ENCODE results near the gene MAML3.

Gene MAML3

DNA sequence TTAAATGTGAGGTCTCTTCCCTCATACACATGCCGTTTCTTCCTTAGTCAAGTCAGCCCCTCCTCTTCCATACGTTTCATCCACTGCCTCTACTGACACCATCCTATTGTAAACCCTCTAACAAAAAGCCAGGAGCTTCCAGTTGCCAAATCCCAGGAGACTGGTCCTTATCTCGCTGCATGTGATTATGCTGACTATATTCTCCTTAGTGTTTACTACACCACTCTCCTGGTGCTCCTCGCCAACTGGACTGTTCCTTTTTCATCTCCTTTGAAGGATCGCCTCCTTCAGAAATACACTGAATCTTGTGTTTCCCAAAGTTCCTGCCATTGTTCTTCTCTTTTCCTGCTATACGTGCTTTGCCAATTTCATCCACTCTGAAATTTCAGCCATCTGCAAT lies 27.7 kb downstream of the MAML3 start:
- no peak for DNase-seq (ENCODE audit: low read depth)

- no peak for DNase-seq (ENCODE audit: low read depth)
Measured at GRCh38 chr4:140125374-140125773, 28.6 kb downstream of the MAML3 start.

DNA sequence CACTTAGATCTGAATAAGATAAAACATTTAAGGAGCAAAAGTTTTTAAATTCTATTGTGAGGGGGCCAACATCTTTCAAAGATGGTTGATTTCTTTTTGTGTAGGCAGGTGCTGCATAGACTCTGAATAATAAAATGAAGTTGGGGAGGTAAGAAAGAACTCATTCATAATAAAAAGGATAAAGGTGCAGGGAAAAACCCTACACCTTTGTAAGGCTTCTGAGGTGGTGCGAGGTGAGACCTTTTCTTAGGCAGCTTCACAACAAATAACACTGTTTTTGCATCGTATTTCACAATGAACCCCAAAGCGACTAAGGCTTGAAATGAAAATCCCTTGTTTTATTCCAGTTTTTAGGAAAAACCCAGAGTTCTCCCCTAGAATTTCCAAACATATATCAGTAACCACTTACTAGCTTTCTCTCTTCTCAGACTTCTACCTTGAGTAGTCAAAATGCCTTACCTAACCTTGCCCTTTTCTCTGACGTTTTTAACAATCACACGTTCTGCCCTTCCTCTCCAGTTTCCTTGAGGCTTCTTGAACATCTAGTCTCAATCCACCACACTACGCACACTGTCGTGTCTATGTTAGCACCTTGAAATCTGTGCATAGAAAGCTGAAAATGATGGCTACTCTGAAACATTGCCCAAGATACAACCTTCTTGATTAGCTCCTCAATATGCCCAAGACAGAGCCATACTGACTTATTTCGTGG lies 30.2 kb downstream of the MAML3 start:
- DNase-seq (ENCODE audit: low read depth) = no peak

DNA sequence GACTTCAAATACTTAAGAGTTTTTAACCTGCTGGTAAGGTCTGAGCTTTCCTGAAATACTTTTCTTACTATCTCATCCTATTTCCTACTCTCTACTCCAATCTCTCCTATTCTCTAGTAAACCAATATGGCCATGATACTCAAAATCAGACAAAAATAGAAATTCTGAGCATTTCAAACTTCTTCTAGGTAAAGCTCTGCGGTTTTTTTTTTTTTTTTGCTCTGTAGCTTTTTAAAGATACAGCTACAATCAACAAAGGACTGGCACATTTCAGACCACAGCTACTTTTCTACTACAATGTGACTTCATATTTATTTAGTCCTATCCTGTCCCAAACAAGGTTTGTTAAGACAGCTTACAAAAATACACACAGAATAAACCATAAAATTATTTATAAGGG lies 31.1 kb downstream of the MAML3 start:
- no peak for DNase-seq (ENCODE audit: low read depth)

- no peak for DNase-seq (ENCODE audit: low read depth)
Measured at GRCh38 chr4:140121646-140122045, 32.3 kb downstream of the MAML3 start.

DNA sequence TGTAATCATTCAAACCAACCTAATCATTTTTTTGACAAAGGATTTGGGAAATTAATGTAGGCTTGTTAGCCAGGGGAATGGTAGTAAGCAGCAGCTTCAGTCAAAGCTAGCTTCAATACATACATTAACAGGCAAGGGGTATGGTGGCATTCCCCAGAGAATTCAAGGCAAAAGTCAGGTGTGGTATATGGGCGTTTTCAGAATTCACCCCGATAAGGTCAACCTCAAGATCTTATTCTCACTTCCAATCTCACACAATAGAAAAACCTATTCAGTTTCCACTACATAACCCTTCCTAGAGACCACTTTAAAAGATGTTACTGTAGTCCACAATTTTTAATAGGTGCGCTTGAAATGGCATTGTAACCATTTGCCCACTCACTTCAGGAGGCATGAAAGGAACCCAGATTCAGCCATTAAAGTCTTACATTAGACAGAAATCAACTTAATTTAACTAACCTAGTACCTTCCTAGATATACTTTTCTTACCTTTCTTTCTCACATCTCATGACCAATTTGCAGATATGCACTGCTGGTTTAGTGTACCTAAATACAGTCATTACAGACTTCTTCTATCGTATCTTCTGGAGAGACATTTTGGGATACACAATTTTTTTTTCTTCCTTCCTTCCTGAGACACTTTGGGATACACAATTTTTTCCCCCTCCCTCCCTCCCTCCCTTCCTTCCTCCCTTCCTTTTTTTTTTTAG lies 34.9 kb downstream of the MAML3 start:
- DNase-seq (ENCODE audit: low read depth) = no peak

GRCh38 chr4:140117947-140118346 lies 36.0 kb downstream of the MAML3 start:
- no peak for DNase-seq (ENCODE audit: low read depth)

GRCh38 chr4:140116442-140117104 lies 37.4 kb downstream of the MAML3 start:
- DNase-seq (ENCODE audit: low read depth) = no peak

- DNase-seq (ENCODE audit: low read depth) = no peak
Measured at GRCh38 chr4:140115140-140115539, 38.8 kb downstream of the MAML3 start.

DNA sequence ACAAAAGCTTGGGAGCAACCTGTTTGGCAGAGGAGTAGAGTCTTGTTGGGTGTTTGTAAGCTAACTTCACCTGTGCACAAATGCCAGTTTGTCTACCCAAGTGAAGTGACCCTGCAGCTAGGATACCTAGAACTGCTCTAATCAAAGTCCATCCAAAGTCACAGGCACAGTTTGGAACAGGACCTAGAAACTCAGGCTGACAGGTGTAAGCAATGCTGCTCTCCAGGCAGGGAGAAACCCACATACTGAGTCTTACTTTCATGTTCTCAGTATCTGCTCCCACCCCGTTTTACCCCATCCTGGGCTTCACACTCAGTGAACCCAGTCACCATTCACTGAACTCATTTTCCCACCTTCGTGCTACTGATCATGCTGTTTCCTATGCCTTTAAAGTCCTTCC lies 40.3 kb downstream of the MAML3 start:
- no peak for DNase-seq (ENCODE audit: low read depth)

GRCh38 chr4:140112576-140112975 lies 41.4 kb downstream of the MAML3 start:
- no peak for DNase-seq (ENCODE audit: low read depth)

- no peak for DNase-seq (ENCODE audit: low read depth)
Measured at GRCh38 chr4:140111256-140111655, 42.7 kb downstream of the MAML3 start.

GRCh38 chr4:140110542-140111215 lies 43.3 kb downstream of the MAML3 start:
- DNase-seq (ENCODE audit: low read depth) = no peak

DNA sequence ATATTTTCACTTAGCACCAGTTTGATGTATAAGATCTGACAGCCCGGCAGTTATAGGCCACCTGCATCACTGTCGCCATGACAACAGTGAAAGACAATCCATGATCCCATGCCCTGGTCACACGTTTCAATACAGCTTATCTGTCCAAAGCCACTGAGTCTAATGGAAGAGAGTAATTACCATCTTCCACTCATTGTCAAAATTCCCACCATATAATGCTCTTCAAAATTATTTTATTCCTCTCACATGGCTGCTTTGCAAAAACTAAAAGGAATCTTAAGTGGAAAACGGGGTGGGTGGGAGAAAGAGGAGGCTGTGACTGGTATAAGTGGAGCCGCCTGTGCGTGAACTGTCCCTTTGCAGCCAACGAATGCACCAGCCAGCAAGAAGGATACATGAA lies 44.2 kb downstream of the MAML3 start:
- DNase-seq (ENCODE audit: low read depth) = no peak

DNA sequence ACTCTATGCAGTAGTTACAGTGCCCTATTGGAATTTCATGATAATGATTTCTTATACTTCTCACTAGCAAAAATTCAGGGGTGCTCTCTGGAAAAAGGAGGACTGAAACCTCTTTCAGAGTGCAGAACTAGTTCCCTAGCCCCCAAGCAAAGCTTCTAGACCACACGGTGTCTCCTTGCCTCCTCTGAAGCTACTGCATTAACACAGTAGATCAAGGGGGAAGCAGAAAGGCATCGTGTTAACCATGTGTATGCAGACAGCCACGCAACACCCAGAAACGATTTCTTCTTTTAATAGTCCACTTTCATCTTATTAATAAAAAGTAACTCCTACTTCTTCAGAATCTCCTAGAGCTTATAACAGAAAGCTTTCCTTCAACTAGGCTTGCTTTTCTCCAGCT lies 44.7 kb downstream of the MAML3 start:
- no peak for DNase-seq (ENCODE audit: low read depth)

DNA sequence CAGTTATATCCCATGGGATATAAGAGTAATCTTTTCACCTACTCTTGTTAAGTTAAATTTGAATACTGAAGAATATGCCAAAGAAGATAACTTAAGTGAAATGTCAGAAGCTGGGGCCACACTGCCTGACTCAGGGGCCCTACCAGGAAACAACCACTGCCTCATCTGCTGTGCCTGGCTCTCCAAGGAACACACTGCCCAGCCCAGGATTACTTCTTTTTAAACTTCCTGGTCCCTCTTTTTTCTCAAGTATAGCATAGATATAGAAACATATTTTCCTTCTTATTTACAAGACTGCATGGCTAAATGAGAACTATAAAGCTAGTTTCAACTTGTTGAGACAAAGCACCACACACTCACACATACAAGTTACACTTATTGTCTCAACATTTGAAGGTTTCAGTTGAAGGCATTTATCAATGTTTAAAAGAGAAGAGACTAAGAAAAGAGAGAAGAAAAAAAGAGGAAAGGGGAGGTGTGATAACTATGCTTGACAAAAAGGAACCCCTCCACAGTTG lies 45.2 kb downstream of the MAML3 start:
- no peak for DNase-seq (ENCODE audit: low read depth)

- DNase-seq (ENCODE audit: low read depth) = no peak
Measured at GRCh38 chr4:140108243-140108642, 45.7 kb downstream of the MAML3 start.

- no peak for DNase-seq (ENCODE audit: low read depth)
Measured at GRCh38 chr4:140106289-140106844, 47.6 kb downstream of the MAML3 start.

DNA sequence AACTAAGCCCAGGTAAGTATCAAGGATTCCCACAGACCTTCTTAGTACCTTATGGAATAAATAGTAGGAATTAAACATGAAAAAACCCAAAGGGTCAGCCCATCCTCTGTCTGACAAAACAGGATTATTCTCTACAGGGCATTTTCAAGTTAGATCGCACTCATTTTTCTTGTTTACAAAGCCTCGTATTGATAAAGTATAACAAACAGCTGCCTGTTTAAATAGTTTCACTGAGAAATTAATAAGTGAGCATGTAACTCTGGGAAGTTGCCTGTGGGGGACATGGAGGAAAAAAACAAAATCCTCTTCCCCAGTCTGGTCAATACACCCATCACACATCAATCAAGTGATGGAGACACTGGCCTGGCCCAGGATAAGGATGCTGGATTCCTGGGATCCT lies 48.5 kb downstream of the MAML3 start:
- DNase-seq (ENCODE audit: low read depth) = no peak

- DNase-seq (ENCODE audit: low read depth) = no peak
Measured at GRCh38 chr4:140103676-140104075, 50.3 kb downstream of the MAML3 start.

GRCh38 chr4:140102421-140102820 lies 51.6 kb downstream of the MAML3 start:
- DNase-seq (ENCODE audit: low read depth) = no peak

GRCh38 chr4:140100771-140101170 lies 53.2 kb downstream of the MAML3 start:
- no peak for DNase-seq (ENCODE audit: low read depth)

Measured in HS-27A (cell line).